ENCODE data around the gene STARD3.

Gene STARD3

DNA sequence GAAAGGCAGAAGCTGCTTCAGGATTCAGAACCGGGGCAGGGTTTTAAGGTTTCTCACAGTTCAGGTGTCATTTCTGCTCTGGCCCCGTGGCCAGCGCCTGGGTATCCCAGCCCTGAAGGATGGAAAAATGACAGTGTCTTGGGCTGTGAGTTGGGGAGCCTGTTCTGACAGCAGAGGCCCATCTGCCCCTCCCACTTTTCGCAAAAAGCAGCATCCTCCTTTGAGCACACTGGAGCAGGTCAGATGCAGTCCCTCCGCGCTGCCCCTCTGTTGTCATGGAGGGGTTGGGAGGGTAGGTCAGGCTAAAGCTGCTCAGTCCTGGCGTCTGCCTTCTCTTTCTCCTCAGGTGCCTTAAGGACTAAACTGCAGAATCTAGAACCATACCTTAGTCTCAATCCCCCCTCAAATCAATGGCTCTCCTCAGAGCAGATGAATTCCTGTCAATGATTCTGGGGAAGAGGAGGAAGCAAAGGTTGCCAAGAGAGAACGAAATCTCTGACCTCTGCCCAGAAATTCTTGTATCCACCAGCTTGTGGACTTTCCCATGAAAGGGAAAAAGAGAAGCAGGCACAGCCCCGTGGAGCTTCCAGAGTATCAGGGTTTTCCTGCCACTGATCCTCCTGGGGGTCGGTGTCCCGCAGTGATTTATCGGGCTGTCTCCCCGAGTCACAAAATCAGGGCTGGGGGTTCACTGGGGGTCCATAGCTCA lies 36.5 kb upstream of the STARD3 start:
- H3K4me3 ChIP-seq (ENCODE audit: low read length) = no peak overlapping the region
- TF ChIP-seq, protein P1, sequence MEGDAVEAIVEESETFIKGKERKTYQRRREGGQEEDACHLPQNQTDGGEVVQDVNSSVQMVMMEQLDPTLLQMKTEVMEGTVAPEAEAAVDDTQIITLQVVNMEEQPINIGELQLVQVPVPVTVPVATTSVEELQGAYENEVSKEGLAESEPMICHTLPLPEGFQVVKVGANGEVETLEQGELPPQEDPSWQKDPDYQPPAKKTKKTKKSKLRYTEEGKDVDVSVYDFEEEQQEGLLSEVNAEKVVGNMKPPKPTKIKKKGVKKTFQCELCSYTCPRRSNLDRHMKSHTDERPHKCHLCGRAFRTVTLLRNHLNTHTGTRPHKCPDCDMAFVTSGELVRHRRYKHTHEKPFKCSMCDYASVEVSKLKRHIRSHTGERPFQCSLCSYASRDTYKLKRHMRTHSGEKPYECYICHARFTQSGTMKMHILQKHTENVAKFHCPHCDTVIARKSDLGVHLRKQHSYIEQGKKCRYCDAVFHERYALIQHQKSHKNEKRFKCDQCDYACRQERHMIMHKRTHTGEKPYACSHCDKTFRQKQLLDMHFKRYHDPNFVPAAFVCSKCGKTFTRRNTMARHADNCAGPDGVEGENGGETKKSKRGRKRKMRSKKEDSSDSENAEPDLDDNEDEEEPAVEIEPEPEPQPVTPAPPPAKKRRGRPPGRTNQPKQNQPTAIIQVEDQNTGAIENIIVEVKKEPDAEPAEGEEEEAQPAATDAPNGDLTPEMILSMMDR (conservative IDR thresholded peaks at IDR 0.05; ENCODE audit: low read depth, low read length) = no peak
- DNase-seq (ENCODE audit: low read depth) = no peak

GRCh38 chr17:39600997-39601597 lies 35.8 kb upstream of the STARD3 start:
- TF ChIP-seq, protein P1 (conservative IDR thresholded peaks at IDR 0.05; ENCODE audit: low read depth, low read length) = no peak
- no peak overlapping the region for H3K4me3 ChIP-seq (ENCODE audit: low read length)
- no peak for DNase-seq (ENCODE audit: low read depth)

DNA sequence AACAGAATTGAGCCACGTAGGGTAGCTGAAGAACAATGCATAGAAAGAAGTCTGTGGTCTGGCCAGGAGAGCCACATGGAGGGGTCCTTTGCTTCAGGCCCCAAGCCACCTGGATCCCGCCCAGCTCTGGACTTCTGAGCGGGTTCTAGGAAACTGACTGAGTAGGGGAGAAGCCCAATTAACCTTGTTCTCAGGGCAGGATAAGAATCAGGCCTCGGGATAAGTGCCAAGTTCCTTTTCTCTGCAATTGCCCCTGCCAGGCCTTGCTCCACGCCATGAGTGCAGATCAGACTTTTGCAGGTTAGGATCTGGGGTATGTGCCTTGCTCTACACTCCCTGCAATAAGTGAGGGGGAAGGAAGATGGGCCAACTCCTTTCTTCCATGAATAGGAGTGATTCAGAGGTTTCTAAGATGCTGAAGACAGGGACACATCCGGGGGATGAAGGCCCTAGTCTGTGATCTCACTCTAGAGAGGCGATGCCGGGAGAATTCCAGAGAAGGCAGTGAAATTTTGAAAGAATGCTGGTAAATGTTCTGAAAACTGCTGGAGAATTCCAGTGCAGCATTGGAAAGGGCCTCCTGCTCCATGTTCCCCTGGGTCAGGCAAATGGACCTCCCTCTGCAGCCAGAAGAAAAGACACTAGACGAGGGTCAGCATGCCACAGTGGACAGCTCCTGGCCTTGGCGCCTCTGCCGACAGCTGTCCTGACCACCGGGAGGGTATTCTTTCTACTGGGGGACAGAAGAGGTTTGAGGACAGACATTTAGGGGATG lies 35.0 kb upstream of the STARD3 start:
- no peak for DNase-seq (ENCODE audit: low read depth)
- TF ChIP-seq, protein P1 (conservative IDR thresholded peaks at IDR 0.05; ENCODE audit: low read depth, low read length) = no peak
- no peak overlapping the region for H3K4me3 ChIP-seq (ENCODE audit: low read length)

- no peak for DNase-seq (ENCODE audit: low read depth)
- TF ChIP-seq, protein P1 (conservative IDR thresholded peaks at IDR 0.05; ENCODE audit: low read depth, low read length) = no peak
- H3K4me3 ChIP-seq (ENCODE audit: low read length) = no peak overlapping the region
Measured at GRCh38 chr17:39602533-39603303, 34.2 kb upstream of the STARD3 start.

- H3K4me3 ChIP-seq (ENCODE audit: low read length) = no peak overlapping the region
- TF ChIP-seq, protein P1 (conservative IDR thresholded peaks at IDR 0.05; ENCODE audit: low read depth, low read length) = no peak
- no peak for DNase-seq (ENCODE audit: low read depth)
Measured at GRCh38 chr17:39603304-39604016, 33.5 kb upstream of the STARD3 start.

GRCh38 chr17:39604911-39605491 lies 31.9 kb upstream of the STARD3 start:
- H3K4me3 ChIP-seq (ENCODE audit: low read length) = no peak overlapping the region
- TF ChIP-seq, protein P1 (conservative IDR thresholded peaks at IDR 0.05; ENCODE audit: low read depth, low read length) = no peak
- no peak for DNase-seq (ENCODE audit: low read depth)
